GOT3 (cell line): ENCODE results near the gene GRIK2.

Source experiments
- DNase-seq: peaks from one replicate; lab custom pipeline; 2025; ENCODE audit warnings: mixed read lengths; lab: John Stamatoyannopoulos, UW

The GRIK2 gene

GRCh38 chr6:101454106-101454676 lies 60.7 kb downstream of the GRIK2 start:
- no peak for DNase-seq

GRCh38 chr6:101458336-101458735 lies 64.8 kb downstream of the GRIK2 start:
- DNase-seq, result no peak

DNA sequence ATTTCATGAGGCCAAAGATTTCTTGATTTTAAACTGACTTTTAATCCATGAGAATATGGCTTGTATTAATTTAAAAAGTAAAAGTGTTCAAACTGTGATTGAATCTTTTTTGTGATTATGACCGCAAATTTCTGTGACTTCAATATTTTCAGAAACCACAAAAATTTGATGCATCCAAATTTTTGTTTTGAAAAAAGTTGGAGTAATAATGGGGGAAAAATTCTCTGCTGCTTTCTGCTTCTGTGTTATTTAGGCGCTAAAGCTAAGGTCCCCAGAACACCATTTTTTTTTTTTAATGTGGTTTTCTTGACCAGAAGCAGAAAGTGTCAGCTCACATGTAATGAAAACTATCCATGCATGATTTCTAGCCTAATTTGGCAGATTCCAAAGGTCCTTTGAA lies 65.3 kb downstream of the GRIK2 start:
- no peak for DNase-seq

DNA sequence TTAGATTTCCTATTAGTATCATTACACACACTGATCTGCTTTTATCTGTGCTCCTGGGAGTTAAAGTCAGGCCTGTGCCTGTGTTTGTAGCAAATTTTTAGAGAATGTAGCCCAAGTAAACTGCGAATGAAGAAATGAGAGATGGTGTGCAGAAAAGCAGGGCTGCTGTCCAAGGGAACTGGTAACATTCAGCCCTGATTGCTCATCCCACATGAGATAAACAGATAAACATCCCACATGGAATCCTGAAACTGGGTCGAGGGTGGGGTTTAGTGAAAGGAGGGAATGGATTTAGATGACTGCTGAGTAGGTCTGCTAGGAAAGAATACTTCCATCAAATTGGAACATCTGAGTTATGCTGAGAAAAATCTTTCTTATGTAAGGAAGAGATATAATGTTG lies 69.1 kb downstream of the GRIK2 start:
- no peak for DNase-seq

DNA sequence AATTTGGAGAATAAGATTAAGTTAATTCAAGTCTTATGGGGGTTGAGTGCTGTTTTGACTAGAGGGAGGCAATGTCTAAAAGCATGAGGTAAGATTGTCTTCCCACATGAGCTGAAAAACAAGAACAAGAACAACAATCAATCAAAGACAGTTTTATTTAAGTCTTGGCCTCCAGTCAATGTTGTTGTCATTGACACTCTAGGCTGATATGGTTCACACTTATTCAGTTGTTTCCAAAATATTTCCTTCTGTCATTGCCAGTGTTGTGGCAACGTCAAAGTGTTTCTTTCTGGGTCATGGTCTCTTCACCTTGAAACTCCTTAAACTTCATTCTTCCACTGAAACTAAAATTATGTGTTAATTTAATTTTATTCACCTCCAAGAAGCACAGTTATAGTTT lies 72.4 kb downstream of the GRIK2 start:
- no peak for DNase-seq

GRCh38 chr6:101477436-101477835 lies 83.9 kb downstream of the GRIK2 start:
- DNase-seq, result no peak

DNA sequence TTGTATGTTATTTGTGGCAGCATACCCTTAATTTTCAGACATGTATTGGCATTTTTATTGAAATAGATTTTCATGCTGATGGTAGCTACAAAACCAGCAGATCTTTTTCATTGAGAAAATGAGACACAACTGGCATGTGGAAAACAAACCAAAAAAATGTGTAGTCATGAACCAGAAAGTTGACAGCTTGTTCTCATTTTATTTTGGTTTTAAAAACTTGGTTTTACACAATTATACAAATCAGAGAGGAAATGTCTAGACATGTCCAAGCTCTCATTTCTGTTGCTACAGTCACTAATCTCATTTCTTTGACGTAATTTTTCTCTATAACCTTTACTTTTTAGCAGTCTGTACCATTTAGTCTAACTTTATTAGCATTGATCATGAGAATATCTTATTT lies 85.4 kb downstream of the GRIK2 start:
- no peak for DNase-seq

- DNase-seq, result no peak
Measured at GRCh38 chr6:101482606-101483005, 89.1 kb downstream of the GRIK2 start.

- no peak for DNase-seq
Measured at GRCh38 chr6:101484781-101485180, 91.3 kb downstream of the GRIK2 start.

DNA sequence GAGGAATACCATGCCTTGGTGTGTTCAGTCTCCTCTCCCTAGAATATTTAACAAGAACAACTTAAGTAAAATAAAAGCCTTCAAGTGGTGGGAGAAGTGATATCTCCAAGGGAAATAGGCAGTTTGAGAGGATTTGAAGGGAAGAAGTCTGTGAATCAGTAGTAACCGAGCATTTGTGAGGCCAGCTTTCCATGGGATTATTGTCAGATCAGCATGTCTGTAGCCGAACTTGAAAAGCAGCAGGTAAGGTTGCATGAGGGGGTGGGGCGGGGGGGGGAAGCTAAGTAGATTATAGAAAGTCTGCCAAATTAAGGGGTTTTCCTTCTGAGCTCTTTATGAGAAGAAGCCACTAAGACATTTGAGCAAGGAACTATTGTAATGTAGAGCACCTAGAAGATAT lies 92.6 kb downstream of the GRIK2 start:
- DNase-seq, result no peak

DNA sequence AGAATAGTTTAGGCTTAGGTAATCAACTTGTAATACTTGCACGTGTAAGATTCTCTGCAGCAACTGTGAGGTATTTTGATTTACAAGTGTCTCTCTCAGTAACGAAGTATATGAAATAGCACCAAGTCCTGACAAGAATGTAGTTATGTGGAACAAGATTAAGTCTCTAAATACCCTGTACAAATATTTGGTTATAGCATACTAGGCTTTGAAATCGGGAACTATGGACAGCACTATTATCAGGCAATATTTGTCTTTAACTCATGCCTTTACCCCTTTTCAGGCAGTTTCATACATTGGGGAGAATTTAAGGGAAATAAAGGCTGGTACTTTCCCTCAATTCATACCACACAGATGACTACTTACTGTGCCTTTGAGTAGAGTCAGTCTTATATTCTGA lies 93.2 kb downstream of the GRIK2 start:
- no peak for DNase-seq

GRCh38 chr6:101489456-101489855 lies 95.9 kb downstream of the GRIK2 start:
- no peak for DNase-seq

- DNase-seq, result no peak
Measured at GRCh38 chr6:101490857-101491256, 97.3 kb downstream of the GRIK2 start.

- no peak for DNase-seq
Measured at GRCh38 chr6:101502818-101503217, 109.3 kb downstream of the GRIK2 start.

DNA sequence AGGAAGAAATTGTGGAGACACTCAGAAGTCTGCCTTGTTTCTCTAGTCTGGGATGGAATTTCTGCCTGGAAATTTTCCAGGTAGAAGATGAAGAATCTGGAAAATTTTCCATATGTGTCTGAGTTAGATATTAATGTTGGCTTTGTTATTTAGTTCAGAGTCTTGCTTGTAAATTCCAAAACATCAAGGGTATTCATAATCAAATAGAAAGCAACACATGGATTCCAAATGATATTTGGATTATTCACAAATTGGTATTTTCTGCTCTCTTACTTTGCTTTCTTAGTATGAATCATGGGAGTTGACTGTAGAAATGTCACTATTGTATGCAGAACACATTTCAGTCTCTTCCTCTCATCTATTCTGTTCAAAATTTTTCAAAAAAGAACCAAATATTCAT lies 116.0 kb downstream of the GRIK2 start:
- no peak for DNase-seq

- no peak for DNase-seq
Measured at GRCh38 chr6:101513181-101513580, 119.7 kb downstream of the GRIK2 start.

DNA sequence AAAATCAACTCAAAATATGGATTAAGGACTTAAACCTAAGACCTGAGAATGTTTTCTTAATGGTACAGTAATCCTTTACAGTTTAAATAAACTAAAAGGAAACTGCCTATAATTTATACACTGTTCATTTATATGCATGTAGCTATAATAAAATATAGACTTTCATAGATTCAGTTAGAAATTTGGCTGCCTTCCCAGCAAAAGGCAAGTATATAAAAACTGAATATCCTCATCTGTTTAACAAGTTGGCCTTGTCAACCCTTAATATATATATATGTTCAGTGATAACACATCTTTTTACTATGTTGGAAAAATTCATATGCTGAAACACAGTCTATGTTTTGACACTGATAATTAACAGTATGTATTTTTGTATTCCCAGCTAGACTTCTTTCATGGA lies 123.1 kb downstream of the GRIK2 start:
- DNase-seq, result no peak

- DNase-seq, result no peak
Measured at GRCh38 chr6:101517632-101518031, 124.1 kb downstream of the GRIK2 start.

DNA sequence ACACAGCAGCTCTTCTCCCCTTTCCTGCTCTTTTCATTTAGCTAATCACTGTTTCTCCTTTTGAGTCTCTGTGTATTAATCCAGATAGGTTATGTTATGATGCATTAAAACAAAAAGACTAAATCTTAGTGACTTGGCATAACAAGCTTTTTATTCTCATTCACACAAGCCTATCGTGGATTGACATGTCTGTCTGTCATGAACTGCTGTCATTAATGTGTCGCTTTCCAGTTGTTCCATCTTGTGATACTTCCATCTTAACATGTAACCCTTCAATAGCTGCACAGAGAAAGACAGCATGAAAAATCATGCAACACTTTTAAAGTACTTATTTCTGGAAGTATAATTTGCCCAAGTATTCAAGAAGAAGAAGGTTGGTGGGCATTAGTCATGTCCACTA lies 128.7 kb downstream of the GRIK2 start:
- DNase-seq, result no peak

- no peak for DNase-seq
Measured at GRCh38 chr6:101527467-101527866, 134.0 kb downstream of the GRIK2 start.

DNA sequence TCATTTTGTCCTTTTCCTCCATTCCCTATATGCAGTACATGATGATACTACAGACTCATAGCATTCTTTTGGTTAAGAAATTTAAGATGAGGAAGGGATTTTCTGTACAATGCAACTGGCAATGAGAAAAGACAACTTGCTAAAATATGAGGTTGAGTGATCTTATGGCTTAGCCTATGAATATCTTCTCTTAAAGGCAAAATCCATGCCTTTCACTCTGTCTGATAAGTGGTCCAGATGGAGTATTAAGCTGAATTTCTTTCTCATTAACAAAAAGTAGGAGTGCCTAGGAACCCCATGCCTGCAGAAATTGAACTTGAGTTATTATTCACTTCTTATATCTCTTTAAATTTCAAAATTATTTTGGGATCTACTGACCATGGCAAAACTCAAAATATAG lies 135.3 kb downstream of the GRIK2 start:
- DNase-seq, result no peak

GRCh38 chr6:101531538-101531937 lies 138.0 kb downstream of the GRIK2 start:
- no peak for DNase-seq

- DNase-seq, result no peak
Measured at GRCh38 chr6:101534386-101534785, 140.9 kb downstream of the GRIK2 start.

DNA sequence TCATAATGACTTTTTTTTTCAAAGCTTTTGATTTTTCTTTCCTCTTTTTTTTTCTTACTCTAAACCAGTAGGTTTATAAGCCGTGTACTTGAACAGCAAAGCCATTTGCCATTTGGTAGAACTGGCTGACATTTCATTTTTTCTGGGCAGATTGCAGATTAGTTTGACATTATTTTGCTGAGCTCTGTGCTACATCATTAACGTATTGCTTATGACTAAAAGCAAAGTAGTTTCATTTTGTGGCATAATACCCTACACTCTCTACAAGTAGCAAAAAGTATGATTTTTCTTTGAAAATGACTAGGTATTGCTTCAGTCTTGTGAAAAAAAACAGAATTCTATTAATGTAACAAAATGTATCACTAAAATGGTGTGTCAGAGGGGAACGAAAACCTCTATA lies 141.3 kb downstream of the GRIK2 start:
- no peak for DNase-seq
